Panc1 (cell line): Measurements from ENCODE around the gene ZCCHC2. TPM values are rescaled to one million over a fixed set of nuclear protein-coding genes. Genes with fewer than 3 reads are reported as not detected.

Experiments used
- ATAC-seq: fragments of 200-7000 bp; cut with Tn5 transposase; 2 replicates; pipeline ENCODE4 v1.9.1; 2020; ENCODE audit warnings: mild to moderate bottlenecking, moderate library complexity
- BruUV-seq: library from RNA; stranded (reverse); fragments of 400-500 nt; replicated peaks from 2 replicates; lab custom pipeline; 2021; lab: Mats Ljungman, UMichigan
- CTCF ChIA-PET: fragments of 300-600 bp; sonication (Branson Sonifier 250); formaldehyde crosslinking; loops from one replicate; lab custom pipeline; 2022; ENCODE audit warnings: antibody characterized with exemption; lab: Charles Lee
- POLR2A ChIA-PET: fragments of 300-600 bp; sonication (Branson Sonifier 250); formaldehyde crosslinking; loops from one replicate; lab custom pipeline; 2022; ENCODE audit warnings: antibody characterized with exemption; lab: Charles Lee
- DNase-seq: peaks from one replicate; pipeline ENCODE4 v3.0.0-alpha.2; 2010; ENCODE audit warnings: low read depth, low spot score
- H3K27ac ChIP-seq: 2 replicates; pipeline ENCODE4 v1.5.1; 2011; ENCODE audit warnings: mild to moderate bottlenecking, low read length, inconsistent platforms
- H3K27me3 ChIP-seq: fragments of 200-500 bp; sonication (Bioruptor generic); 2 replicates; pipeline ENCODE4 v1.6.0; 2014; ENCODE audit warnings: low read length, inconsistent platforms; ENCODE audit not compliant: control insufficient read depth, insufficient read depth
- H3K36me3 ChIP-seq: fragments of 200-500 bp; sonication (Bioruptor generic); 2 replicates; pipeline ENCODE4 v1.5.1; 2014; ENCODE audit warnings: inconsistent platforms, mild to moderate bottlenecking, low read length, moderate library complexity; ENCODE audit not compliant: control insufficient read depth, insufficient read depth
- H3K4me1 ChIP-seq: 2 replicates; pipeline ENCODE4 v1.5.1; 2011; ENCODE audit warnings: inconsistent platforms, mild to moderate bottlenecking, low read length, moderate library complexity; ENCODE audit not compliant: control insufficient read depth, insufficient read depth
- H3K4me3 ChIP-seq, 2 experiments: 2 replicates each; pipeline ENCODE4 v1.5.1; 2011 to 2012; ENCODE audit warnings: low read depth in 2 of 2, low read length in 2 of 2, mild to moderate bottlenecking in 2 of 2, inconsistent platforms in 1 of 2, moderate library complexity in 1 of 2
- H3K9me3 ChIP-seq: fragments of 200-500 bp; sonication (Bioruptor generic); 2 replicates; pipeline ENCODE4 v1.5.1; 2014; ENCODE audit warnings: low read depth, mild to moderate bottlenecking, inconsistent platforms, low read length, moderate library complexity; ENCODE audit not compliant: control insufficient read depth, insufficient read depth
- POLR2AphosphoS5 ChIP-seq: IDR thresholded peaks from 2 replicates; pipeline ENCODE4 v1.6.1; 2012; ENCODE audit warnings: mild to moderate bottlenecking, low read depth, low read length, moderate library complexity
- SIN3A ChIP-seq: IDR thresholded peaks from 2 replicates; pipeline ENCODE4 v1.6.1; 2012; ENCODE audit warnings: low read depth, mild to moderate bottlenecking, low read length, moderate library complexity, borderline replicate concordance; ENCODE audit not compliant: insufficient read depth
- TCF7L2 ChIP-seq: IDR thresholded peaks from 2 replicates; pipeline ENCODE4 v1.6.1; 2011; ENCODE audit warnings: mild to moderate bottlenecking, low read depth, low read length, inconsistent platforms
- in situ Hi-C: cut with HindIII; loops from 2 replicates; pipeline ENCODE4 v1.10.0; 2016; ENCODE audit warnings: low sequenced_read_pairs, low pct_unique_long_range_greater_than_20kb
- intact Hi-C: fragments of 100-400 bp; cut with micrococcal nuclease; formaldehyde crosslinking; loops from one replicate; pipeline ENCODE4 v1.10.0; 2022; ENCODE audit not compliant: unreplicated experiment
- total RNA-seq: library from RNA; stranded (reverse); gene quantifications from one replicate; pipeline ENCODE4 v1.2.1, GENCODE V29; 2021; ENCODE audit not compliant: unreplicated experiment
- TF ChIP-seq, protein P1 (sequence below): fragments of 450-650 bp; IDR thresholded peaks from 2 replicates; pipeline ENCODE4 v1.5.1; 2017; ENCODE audit warnings: mild to moderate bottlenecking
- TF ChIP-seq, protein P2 (sequence below), 2 experiments: IDR thresholded peaks; 2 replicates each; pipeline ENCODE4 v1.6.1; 2011 to 2012; ENCODE audit warnings: low read depth in 2 of 2, control low read depth in 1 of 2, low read length in 1 of 2, mild to moderate bottlenecking in 1 of 2, moderate library complexity in 1 of 2; ENCODE audit not compliant: insufficient read depth in 1 of 2

ZCCHC2 gene
- total RNA-seq, 1 experiment from 2014 or later: 18.2 TPM

DNA sequence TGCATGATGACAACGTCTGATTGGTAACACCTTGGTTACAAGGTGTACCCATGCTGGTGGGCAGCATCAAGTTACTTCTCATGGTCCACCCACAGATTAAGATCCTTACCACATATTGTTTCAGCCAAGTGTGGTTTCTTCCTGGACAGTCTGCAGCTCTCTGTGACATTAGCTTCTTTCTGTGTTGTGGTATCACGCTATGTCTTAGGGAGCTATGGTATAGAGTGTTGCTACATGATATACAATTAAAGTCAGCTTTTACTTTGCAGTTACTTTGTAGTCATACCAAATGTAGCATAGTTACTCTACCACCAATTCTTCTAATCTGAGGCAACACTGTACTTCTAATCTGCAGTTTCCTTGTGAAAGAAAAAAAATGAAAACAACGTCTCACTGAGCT is 48.8 kb downstream of the ZCCHC2 start:
- in situ Hi-C loops: no loop called here

DNA sequence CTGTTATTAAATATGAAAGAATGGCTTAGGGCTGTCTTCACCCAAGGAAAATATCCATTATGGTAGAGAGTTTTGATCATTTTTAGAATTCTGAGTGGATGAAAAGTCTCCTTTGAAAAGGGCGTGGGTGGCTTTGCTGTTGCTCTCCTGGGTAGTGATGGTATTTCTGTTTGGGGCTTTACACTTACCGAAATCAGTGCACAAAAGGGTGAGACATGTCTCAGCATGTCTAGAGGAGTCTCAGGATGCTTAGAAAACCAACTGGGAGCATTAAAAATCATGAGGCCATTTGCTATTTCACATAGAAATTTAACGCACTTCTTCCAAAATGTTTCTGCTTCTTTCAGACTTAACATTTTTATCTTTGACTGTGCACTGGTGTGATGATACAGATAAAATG is 49.6 kb downstream of the ZCCHC2 start:
- in situ Hi-C loops (no loop called here), intact Hi-C loops (no loop called here)
- H3K27me3 ChIP-seq: no peaks in the 10 kb centered on the region
- H3K9me3 ChIP-seq: no peaks in the 10 kb centered on the region
- no peak for ATAC-seq
- no peak for TF ChIP-seq TCF7L2
- no peak for TF ChIP-seq SIN3A
- no peak for TF ChIP-seq POLR2AphosphoS5
- TF ChIP-seq, protein P1, sequence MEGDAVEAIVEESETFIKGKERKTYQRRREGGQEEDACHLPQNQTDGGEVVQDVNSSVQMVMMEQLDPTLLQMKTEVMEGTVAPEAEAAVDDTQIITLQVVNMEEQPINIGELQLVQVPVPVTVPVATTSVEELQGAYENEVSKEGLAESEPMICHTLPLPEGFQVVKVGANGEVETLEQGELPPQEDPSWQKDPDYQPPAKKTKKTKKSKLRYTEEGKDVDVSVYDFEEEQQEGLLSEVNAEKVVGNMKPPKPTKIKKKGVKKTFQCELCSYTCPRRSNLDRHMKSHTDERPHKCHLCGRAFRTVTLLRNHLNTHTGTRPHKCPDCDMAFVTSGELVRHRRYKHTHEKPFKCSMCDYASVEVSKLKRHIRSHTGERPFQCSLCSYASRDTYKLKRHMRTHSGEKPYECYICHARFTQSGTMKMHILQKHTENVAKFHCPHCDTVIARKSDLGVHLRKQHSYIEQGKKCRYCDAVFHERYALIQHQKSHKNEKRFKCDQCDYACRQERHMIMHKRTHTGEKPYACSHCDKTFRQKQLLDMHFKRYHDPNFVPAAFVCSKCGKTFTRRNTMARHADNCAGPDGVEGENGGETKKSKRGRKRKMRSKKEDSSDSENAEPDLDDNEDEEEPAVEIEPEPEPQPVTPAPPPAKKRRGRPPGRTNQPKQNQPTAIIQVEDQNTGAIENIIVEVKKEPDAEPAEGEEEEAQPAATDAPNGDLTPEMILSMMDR: no peak
- TF ChIP-seq, protein P2, sequence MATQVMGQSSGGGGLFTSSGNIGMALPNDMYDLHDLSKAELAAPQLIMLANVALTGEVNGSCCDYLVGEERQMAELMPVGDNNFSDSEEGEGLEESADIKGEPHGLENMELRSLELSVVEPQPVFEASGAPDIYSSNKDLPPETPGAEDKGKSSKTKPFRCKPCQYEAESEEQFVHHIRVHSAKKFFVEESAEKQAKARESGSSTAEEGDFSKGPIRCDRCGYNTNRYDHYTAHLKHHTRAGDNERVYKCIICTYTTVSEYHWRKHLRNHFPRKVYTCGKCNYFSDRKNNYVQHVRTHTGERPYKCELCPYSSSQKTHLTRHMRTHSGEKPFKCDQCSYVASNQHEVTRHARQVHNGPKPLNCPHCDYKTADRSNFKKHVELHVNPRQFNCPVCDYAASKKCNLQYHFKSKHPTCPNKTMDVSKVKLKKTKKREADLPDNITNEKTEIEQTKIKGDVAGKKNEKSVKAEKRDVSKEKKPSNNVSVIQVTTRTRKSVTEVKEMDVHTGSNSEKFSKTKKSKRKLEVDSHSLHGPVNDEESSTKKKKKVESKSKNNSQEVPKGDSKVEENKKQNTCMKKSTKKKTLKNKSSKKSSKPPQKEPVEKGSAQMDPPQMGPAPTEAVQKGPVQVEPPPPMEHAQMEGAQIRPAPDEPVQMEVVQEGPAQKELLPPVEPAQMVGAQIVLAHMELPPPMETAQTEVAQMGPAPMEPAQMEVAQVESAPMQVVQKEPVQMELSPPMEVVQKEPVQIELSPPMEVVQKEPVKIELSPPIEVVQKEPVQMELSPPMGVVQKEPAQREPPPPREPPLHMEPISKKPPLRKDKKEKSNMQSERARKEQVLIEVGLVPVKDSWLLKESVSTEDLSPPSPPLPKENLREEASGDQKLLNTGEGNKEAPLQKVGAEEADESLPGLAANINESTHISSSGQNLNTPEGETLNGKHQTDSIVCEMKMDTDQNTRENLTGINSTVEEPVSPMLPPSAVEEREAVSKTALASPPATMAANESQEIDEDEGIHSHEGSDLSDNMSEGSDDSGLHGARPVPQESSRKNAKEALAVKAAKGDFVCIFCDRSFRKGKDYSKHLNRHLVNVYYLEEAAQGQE (IDR thresholded peaks at IDR 0.05; ENCODE audit: insufficient read depth in 1 of 2, low read depth in 2 of 2, low read length in 1 of 2): no peak
- H3K36me3 ChIP-seq: peaks cover 10% of the 10 kb centered on the region
- H3K4me3 ChIP-seq: no peak overlapping the region
- no peak for DNase-seq
- POLR2A ChIA-PET: no interaction called here
- CTCF ChIA-PET: no interaction called here
- no TSS peak for BruUV-seq
- no peaks in the 10 kb centered on the region for H3K4me1 ChIP-seq
- no peak overlapping the region for H3K27ac ChIP-seq

More for the DNA sequence above, 48.8 kb downstream of the ZCCHC2 start:
- Histone ChIP-seq H3K9me3 (no peaks in the 10 kb centered on the region), H3K4me1 (no peaks in the 10 kb centered on the region), H3K4me3 (no peak overlapping the region), H3K27ac (no peak overlapping the region), H3K27me3 (no peaks in the 10 kb centered on the region), H3K36me3 (peaks cover 10% of the 10 kb centered on the region)
- DNase-seq (no peak), ATAC-seq (no peak)
- intact Hi-C loops: no loop called here
- CTCF ChIA-PET: no interaction called here
- TF ChIP-seq, protein P2 (IDR thresholded peaks at IDR 0.05; ENCODE audit: insufficient read depth in 1 of 2, low read depth in 2 of 2, low read length in 1 of 2): no peak
- TF ChIP-seq SIN3A (no peak), POLR2AphosphoS5 (no peak), TCF7L2 (no peak)
- TF ChIP-seq, protein P1: no peak
- POLR2A ChIA-PET: no interaction called here
- no TSS peak for BruUV-seq
